ENCODE data around the gene ZNF784.
A peak's percentile ranks its signal among the peaks of the same experiment; 100 is the strongest.

ZNF784 gene

GRCh38 chr19:55581823-55582223 is 42.5 kb downstream of the ZNF784 start:
- Histone ChIP-seq H3K4me2 (ENCODE audit: low read length) (no peak overlapping the region), H3K79me2 (ENCODE audit: control insufficient read depth, low read length) (peaks cover 21% of the 10 kb centered on the region)

DNA sequence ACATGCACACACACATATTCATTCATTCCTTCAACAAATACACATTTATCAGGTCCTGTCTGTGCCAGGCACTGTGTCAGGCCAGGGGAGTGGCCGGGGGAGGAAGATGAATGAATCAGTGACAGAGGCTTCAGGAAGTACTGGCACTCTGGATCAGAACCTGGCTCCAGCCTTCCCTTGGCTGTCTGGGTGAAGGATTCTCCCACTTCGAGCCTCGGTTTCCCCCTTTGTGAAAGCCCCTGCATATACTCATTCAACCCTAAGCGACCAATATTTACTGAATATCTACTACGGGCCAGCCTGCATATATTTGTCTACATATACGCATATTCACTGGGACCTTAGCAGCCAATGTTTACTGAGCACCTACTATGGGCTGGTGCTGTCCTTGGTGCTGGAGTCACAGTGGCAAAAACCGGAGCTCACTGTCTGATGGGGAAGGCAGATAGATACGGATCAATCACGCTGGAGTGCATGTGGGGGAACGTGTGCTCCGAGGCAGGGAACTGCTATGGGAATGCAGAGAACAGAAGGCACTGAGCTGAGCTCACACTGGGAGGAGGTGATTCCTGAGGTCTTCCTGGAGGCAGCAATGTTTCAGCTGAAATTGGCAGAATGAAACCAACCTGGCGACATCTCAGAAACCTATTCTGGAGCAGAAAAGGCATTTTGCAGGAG is 43.1 kb downstream of the ZNF784 start:
- Histone ChIP-seq H3K9me2 (replicated peaks; ENCODE audit: control insufficient read depth, low read length) (no peaks in the 10 kb centered on the region), H3K4me3 (ENCODE audit: low read length) (peak overlapping the region; percentile 90), H4K20me1 (ENCODE audit: control insufficient read depth, insufficient read depth, low read depth, low read length) (no peaks in the 10 kb centered on the region), H3K27me3 (ENCODE audit: control insufficient read depth, low read length) (no peaks in the 10 kb centered on the region), H3K79me2 (ENCODE audit: control insufficient read depth, low read length) (peaks cover 21% of the 10 kb centered on the region), H3K9me3 (ENCODE audit: control insufficient read depth, insufficient read depth, low read length) (no peaks in the 10 kb centered on the region), H3K27ac (ENCODE audit: low read depth, low read length) (peak overlapping the region; percentile 50; the same call in 1 of the 2 replicates), H3F3A (ENCODE audit: control insufficient read depth, insufficient read depth) (peaks cover 26% of the 10 kb centered on the region), H3K4me1 (ENCODE audit: control insufficient read depth, low read length) (peaks cover 30% of the 10 kb centered on the region), H3K36me3 (ENCODE audit: control insufficient read depth, low read length) (peaks cover 14% of the 10 kb centered on the region), H3K4me2 (ENCODE audit: low read length) (peak overlapping the region; percentile 96)
- TF ChIP-seq EZH2phosphoT487 (IDR thresholded peaks at IDR 0.05; ENCODE audit: borderline replicate concordance, low read length), result no peak
- TF ChIP-seq, protein P1, sequence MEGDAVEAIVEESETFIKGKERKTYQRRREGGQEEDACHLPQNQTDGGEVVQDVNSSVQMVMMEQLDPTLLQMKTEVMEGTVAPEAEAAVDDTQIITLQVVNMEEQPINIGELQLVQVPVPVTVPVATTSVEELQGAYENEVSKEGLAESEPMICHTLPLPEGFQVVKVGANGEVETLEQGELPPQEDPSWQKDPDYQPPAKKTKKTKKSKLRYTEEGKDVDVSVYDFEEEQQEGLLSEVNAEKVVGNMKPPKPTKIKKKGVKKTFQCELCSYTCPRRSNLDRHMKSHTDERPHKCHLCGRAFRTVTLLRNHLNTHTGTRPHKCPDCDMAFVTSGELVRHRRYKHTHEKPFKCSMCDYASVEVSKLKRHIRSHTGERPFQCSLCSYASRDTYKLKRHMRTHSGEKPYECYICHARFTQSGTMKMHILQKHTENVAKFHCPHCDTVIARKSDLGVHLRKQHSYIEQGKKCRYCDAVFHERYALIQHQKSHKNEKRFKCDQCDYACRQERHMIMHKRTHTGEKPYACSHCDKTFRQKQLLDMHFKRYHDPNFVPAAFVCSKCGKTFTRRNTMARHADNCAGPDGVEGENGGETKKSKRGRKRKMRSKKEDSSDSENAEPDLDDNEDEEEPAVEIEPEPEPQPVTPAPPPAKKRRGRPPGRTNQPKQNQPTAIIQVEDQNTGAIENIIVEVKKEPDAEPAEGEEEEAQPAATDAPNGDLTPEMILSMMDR (IDR thresholded peaks at IDR 0.05; ENCODE audit: low read depth, low read length, poor library complexity, severe bottlenecking), result no peak

More at GRCh38 chr19:55581823-55582223, 42.5 kb downstream of the ZNF784 start:
- no peaks in the 10 kb centered on the region for H4K20me1 ChIP-seq (ENCODE audit: control insufficient read depth, insufficient read depth, low read depth, low read length)
- peaks cover 35% of the 10 kb centered on the region for H3K4me1 ChIP-seq (ENCODE audit: control insufficient read depth, low read length)
- no peak for TF ChIP-seq EZH2phosphoT487 (IDR thresholded peaks at IDR 0.05; ENCODE audit: borderline replicate concordance, low read length)
- TF ChIP-seq, protein P1 (IDR thresholded peaks at IDR 0.05; ENCODE audit: low read depth, low read length, poor library complexity, severe bottlenecking), result no peak
- H3K9me2 ChIP-seq (replicated peaks; ENCODE audit: control insufficient read depth, low read length), result no peaks in the 10 kb centered on the region
- no peak overlapping the region for H3K4me3 ChIP-seq (ENCODE audit: low read length)
- H3F3A ChIP-seq (ENCODE audit: control insufficient read depth, insufficient read depth), result peaks cover 30% of the 10 kb centered on the region
- no peaks in the 10 kb centered on the region for H3K27me3 ChIP-seq (ENCODE audit: control insufficient read depth, low read length)
- no peak overlapping the region for H3K27ac ChIP-seq (ENCODE audit: low read depth, low read length)
- peaks cover 11% of the 10 kb centered on the region for H3K36me3 ChIP-seq (ENCODE audit: control insufficient read depth, low read length)
- no peaks in the 10 kb centered on the region for H3K9me3 ChIP-seq (ENCODE audit: control insufficient read depth, insufficient read depth, low read length)

- Histone ChIP-seq H3K9me3 (ENCODE audit: control insufficient read depth, insufficient read depth, low read length) (no peaks in the 10 kb centered on the region), H3K4me3 (ENCODE audit: low read length) (peak within 1 kb of the TSS; percentile 90), H3K9me2 (replicated peaks; ENCODE audit: control insufficient read depth, low read length) (no peaks in the 10 kb centered on the region), H3K27me3 (ENCODE audit: control insufficient read depth, low read length) (no peaks in the 10 kb centered on the region), H3F3A (ENCODE audit: control insufficient read depth, insufficient read depth) (peaks cover 23% of the 10 kb centered on the region), H3K4me2 (ENCODE audit: low read length) (peak within 1 kb of the TSS; percentile 96), H3K4me1 (ENCODE audit: control insufficient read depth, low read length) (peaks cover 24% of the 10 kb centered on the region), H4K20me1 (ENCODE audit: control insufficient read depth, insufficient read depth, low read depth, low read length) (no peaks in the 10 kb centered on the region), H3K27ac (ENCODE audit: low read depth, low read length) (peak within 1 kb of the TSS; percentile 50; the same call in 1 of the 2 replicates), H3K36me3 (ENCODE audit: control insufficient read depth, low read length) (peaks cover 17% of the 10 kb centered on the region), H3K79me2 (ENCODE audit: control insufficient read depth, low read length) (peaks cover 21% of the 10 kb centered on the region)
- no peak for TF ChIP-seq EZH2phosphoT487 (IDR thresholded peaks at IDR 0.05; ENCODE audit: borderline replicate concordance, low read length)
- TF ChIP-seq, protein P1 (IDR thresholded peaks at IDR 0.05; ENCODE audit: low read depth, low read length, poor library complexity, severe bottlenecking), result no peak
Measured at GRCh38 chr19:55580628-55581144, 43.7 kb downstream of the ZNF784 start, which contains the start of gene ZNF579. ZNF579 (minus strand) TSS chr19:55580848; CDS start chr19:55579639, 1,209 bp downstream.

All from DOHH2 (cell line).